ENCODE measurements around the gene ST6GAL1. TPM values are rescaled to one million over a fixed set of nuclear protein-coding genes. Genes with fewer than 3 reads are reported as not detected.
"Not testable (repeated sequence)": the region's sequence is repeated elsewhere in the genome, so short reads cannot be mapped to it uniquely, and the experiment has no call there.

ST6GAL1 gene
- total RNA-seq, 1 donor, result 3.3 TPM

GRCh38 chr3:186989429-186989828 lies 59.1 kb downstream of the ST6GAL1 start:
- no peak for TF ChIP-seq CTCF (IDR thresholded peaks at IDR 0.05; ENCODE audit: insufficient read depth, low read length)
- H3K4me3 ChIP-seq (ENCODE audit: low read depth, low read length), result no peak overlapping the region
- DNase-seq (ENCODE audit: low read depth), result no peak

GRCh38 chr3:186990277-186990676 lies 60.0 kb downstream of the ST6GAL1 start:
- DNase-seq (ENCODE audit: low read depth), result no peak
- no peak overlapping the region for H3K4me3 ChIP-seq (ENCODE audit: low read depth, low read length)
- no peak for TF ChIP-seq CTCF (IDR thresholded peaks at IDR 0.05; ENCODE audit: insufficient read depth, low read length)

GRCh38 chr3:186990878-186991308 lies 60.6 kb downstream of the ST6GAL1 start:
- no peak for TF ChIP-seq CTCF (IDR thresholded peaks at IDR 0.05; ENCODE audit: insufficient read depth, low read length)
- DNase-seq (ENCODE audit: low read depth), result peak; percentile 18
- no peak overlapping the region for H3K4me3 ChIP-seq (ENCODE audit: low read depth, low read length)

GRCh38 chr3:186991470-186991869 lies 61.1 kb downstream of the ST6GAL1 start:
- H3K4me3 ChIP-seq (ENCODE audit: low read depth, low read length), result no peak overlapping the region

GRCh38 chr3:186992096-186992495 lies 61.8 kb downstream of the ST6GAL1 start:
- not testable (repeated sequence) for DNase-seq (ENCODE audit: low read depth); H3K4me3 ChIP-seq (ENCODE audit: low read depth, low read length)

More at GRCh38 chr3:186991470-186991869, 61.1 kb downstream of the ST6GAL1 start:
- no peak for DNase-seq (ENCODE audit: low read depth)
- TF ChIP-seq CTCF (IDR thresholded peaks at IDR 0.05; ENCODE audit: insufficient read depth, low read length), result no peak

GRCh38 chr3:186993210-186993782 lies 63.0 kb downstream of the ST6GAL1 start:
- DNase-seq (ENCODE audit: low read depth), result no peak
- no peak for TF ChIP-seq CTCF (IDR thresholded peaks at IDR 0.05; ENCODE audit: insufficient read depth, low read length)
- H3K4me3 ChIP-seq (ENCODE audit: low read depth, low read length), result no peak overlapping the region

GRCh38 chr3:186994000-186994955 lies 64.0 kb downstream of the ST6GAL1 start:
- H3K4me3 ChIP-seq (ENCODE audit: low read depth, low read length), result no peak overlapping the region
- TF ChIP-seq CTCF (IDR thresholded peaks at IDR 0.05; ENCODE audit: insufficient read depth, low read length), result no peak
- DNase-seq (ENCODE audit: low read depth), result peak; percentile 27
